Neural cell (in vitro differentiated cells): Measurements from ENCODE around the gene TUB. TPM values are rescaled to one million over a fixed set of nuclear protein-coding genes. Genes with fewer than 3 reads are reported as not detected.

Experiments used
- H2AFZ ChIP-seq: fragments of 200-600, 300-800 bp; sonication (generic), shearing (Covaris generic); 2 replicates; pipeline ENCODE4 v1.6.0; 2014; ENCODE audit warnings: low read depth, mild to moderate bottlenecking, antibody characterized with exemption, low read length, moderate library complexity
- H3F3A ChIP-seq: fragments of 200-600 bp; shearing (Covaris generic); 2 replicates; pipeline ENCODE4 v1.6.1; 2016; ENCODE audit warnings: mild to moderate bottlenecking, moderate library complexity, mixed read lengths, antibody characterized with exemption, low read length; ENCODE audit not compliant: insufficient read depth, poor library complexity, severe bottlenecking
- H3K27ac ChIP-seq: fragments of 200-600, 300-800 bp; sonication (generic), shearing (Covaris generic); 2 replicates; pipeline ENCODE4 v1.5.1; 2014; ENCODE audit warnings: mild to moderate bottlenecking, low read length, moderate library complexity
- H3K27me3 ChIP-seq: fragments of 300-800, 200-600 bp; sonication (generic), shearing (Covaris generic); 2 replicates; pipeline ENCODE4 v1.6.0; 2014; ENCODE audit warnings: mild to moderate bottlenecking, low read depth, low read length, moderate library complexity; ENCODE audit not compliant: insufficient read depth
- H3K36me3 ChIP-seq: fragments of 300-800, 200-600 bp; sonication (generic), shearing (Covaris generic); 2 replicates; pipeline ENCODE4 v1.5.1; 2014; ENCODE audit warnings: mild to moderate bottlenecking, antibody characterized with exemption, low read length, moderate library complexity; ENCODE audit not compliant: insufficient read depth
- H3K4me2 ChIP-seq: fragments of 300-800, 200-600 bp; sonication (generic), shearing (Covaris generic); 2 replicates; pipeline ENCODE4 v1.6.0; 2014; ENCODE audit warnings: mild to moderate bottlenecking, low read length
- H3K4me3 ChIP-seq: fragments of 300-800, 200-600 bp; sonication (generic), shearing (Covaris generic); 2 replicates; pipeline ENCODE4 v1.5.1; 2014; ENCODE audit warnings: mild to moderate bottlenecking, low read length, moderate library complexity
- H3K79me2 ChIP-seq: fragments of 200-600 bp; shearing (Covaris generic); replicated peaks from 2 replicates; pipeline ENCODE4 v1.6.0; 2014; ENCODE audit warnings: mild to moderate bottlenecking, low read length, moderate library complexity; ENCODE audit not compliant: insufficient read depth
- H3K9ac ChIP-seq: fragments of 300-800, 200-600 bp; sonication (generic), shearing (Covaris generic); 2 replicates; pipeline ENCODE4 v1.6.1; 2016; ENCODE audit warnings: mild to moderate bottlenecking, low read length, mixed read lengths
- H3K9me2 ChIP-seq: fragments of 200-600 bp; shearing (Covaris generic); 2 replicates; pipeline ENCODE4 v1.6.1; 2016; ENCODE audit warnings: mild to moderate bottlenecking, low read length, mixed read lengths; ENCODE audit not compliant: insufficient read depth
- H3K9me3 ChIP-seq: fragments of 200-600, 300-800 bp; sonication (generic), shearing (Covaris generic); 2 replicates; pipeline ENCODE4 v1.6.1; 2016; ENCODE audit warnings: mild to moderate bottlenecking, mixed run types, low read length, moderate library complexity, mixed read lengths
- H4K20me1 ChIP-seq: fragments of 200-600 bp; shearing (Covaris generic); 2 replicates; pipeline ENCODE4 v1.6.1; 2016; ENCODE audit warnings: mild to moderate bottlenecking, mixed run types; ENCODE audit not compliant: insufficient read depth
- CTCF ChIP-seq: fragments of 450-650 bp; IDR thresholded peaks from 2 replicates; pipeline ENCODE4 v1.5.1; 2014; ENCODE audit warnings: antibody characterized with exemption, mild to moderate bottlenecking, moderate library complexity; ENCODE audit not compliant: poor library complexity, severe bottlenecking
- EP300 ChIP-seq: fragments of 450-650 bp; conservative IDR thresholded peaks from 2 replicates; pipeline ENCODE4 v1.6.1; 2014; ENCODE audit warnings: antibody characterized with exemption, mild to moderate bottlenecking, moderate library complexity; ENCODE audit not compliant: poor library complexity, severe bottlenecking
- EZH2 ChIP-seq: fragments of 200-600, 300-800 bp; shearing (Covaris generic), sonication (generic); IDR thresholded peaks from 2 replicates; pipeline ENCODE4 v1.6.1; 2014; ENCODE audit warnings: antibody characterized with exemption, low read length, borderline replicate concordance, mild to moderate bottlenecking; ENCODE audit not compliant: insufficient read depth, poor library complexity, severe bottlenecking
- MXI1 ChIP-seq: fragments of 450-650 bp; conservative IDR thresholded peaks from 2 replicates; pipeline ENCODE4 v1.6.1; 2014; ENCODE audit warnings: antibody characterized with exemption, mild to moderate bottlenecking; ENCODE audit not compliant: poor library complexity, severe bottlenecking
- POLR2AphosphoS5 ChIP-seq: IDR thresholded peaks from 2 replicates; pipeline ENCODE4 v1.6.1; 2012
- RAD21 ChIP-seq: fragments of 450-650 bp; conservative IDR thresholded peaks from 2 replicates; pipeline ENCODE4 v1.6.1; 2014; ENCODE audit warnings: antibody characterized with exemption, mild to moderate bottlenecking, moderate library complexity
- REST ChIP-seq: IDR thresholded peaks from 2 replicates; pipeline ENCODE4 v1.6.1; 2012; ENCODE audit warnings: borderline replicate concordance
- SMC3 ChIP-seq: fragments of 450-650 bp; conservative IDR thresholded peaks from 2 replicates; pipeline ENCODE4 v1.6.1; 2014; ENCODE audit warnings: antibody characterized with exemption, mild to moderate bottlenecking, moderate library complexity; ENCODE audit not compliant: poor library complexity
- TAF1 ChIP-seq: IDR thresholded peaks from 2 replicates; pipeline ENCODE4 v1.6.1; 2012; ENCODE audit warnings: low read depth
- polyA plus RNA-seq: library from polyadenylated mRNA; depleted of rRNA; stranded (reverse); fragments of >200 nt; gene quantifications from 2 replicates; pipeline ENCODE4 v1.2.3, GENCODE V29; 2014

Gene TUB
- polyA plus RNA-seq, 1 donor from 2014 or later = 125 TPM

DNA sequence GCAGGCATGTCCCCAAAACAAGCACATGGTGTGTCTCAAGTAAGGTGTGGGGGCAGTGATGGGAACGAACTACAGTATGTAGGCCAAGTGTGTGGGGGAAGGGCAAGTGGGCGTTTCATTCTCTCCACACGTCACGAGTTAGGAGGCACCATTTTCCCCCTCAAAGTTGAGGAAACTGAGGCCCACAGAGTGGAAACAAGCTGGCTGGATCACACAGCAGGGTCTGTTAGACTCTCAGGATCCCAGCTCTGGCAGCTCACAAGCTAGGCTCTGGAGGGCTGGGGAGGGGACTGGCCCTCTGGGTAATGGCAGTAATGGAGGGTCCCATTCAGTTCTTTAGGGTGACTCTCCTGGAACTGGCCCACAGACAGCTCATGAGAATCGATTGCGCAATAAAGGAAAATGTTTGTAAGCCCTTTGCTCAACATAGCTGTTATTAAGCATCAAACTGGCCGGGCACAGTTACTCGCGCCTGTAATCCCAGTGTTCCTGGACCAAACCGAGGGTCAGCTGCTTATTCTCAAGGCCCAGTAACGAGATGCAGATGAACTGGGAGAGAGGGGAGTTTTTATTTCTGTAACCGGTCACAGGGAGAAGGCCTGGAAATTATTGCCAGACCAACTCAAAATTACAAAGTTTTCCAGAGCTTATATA is 24.1 kb upstream of the TUB start:
- Histone ChIP-seq H3K79me2 (no peaks in the 10 kb centered on the region), H3K9ac (no peak overlapping the region), H3K4me3 (no peak overlapping the region), H3K27me3 (no peaks in the 10 kb centered on the region), H3K9me2 (no peaks in the 10 kb centered on the region), H3K4me2 (no peak overlapping the region), H2AFZ (no peak overlapping the region), H4K20me1 (no peaks in the 10 kb centered on the region), H3K9me3 (no peaks in the 10 kb centered on the region), H3K36me3 (no peaks in the 10 kb centered on the region), H3K27ac (no peak overlapping the region), H3F3A (no peaks in the 10 kb centered on the region)
- TF ChIP-seq CTCF (no peak), MXI1 (no peak), REST (no peak), RAD21 (no peak), POLR2AphosphoS5 (no peak), EZH2 (no peak), SMC3 (no peak)

DNA sequence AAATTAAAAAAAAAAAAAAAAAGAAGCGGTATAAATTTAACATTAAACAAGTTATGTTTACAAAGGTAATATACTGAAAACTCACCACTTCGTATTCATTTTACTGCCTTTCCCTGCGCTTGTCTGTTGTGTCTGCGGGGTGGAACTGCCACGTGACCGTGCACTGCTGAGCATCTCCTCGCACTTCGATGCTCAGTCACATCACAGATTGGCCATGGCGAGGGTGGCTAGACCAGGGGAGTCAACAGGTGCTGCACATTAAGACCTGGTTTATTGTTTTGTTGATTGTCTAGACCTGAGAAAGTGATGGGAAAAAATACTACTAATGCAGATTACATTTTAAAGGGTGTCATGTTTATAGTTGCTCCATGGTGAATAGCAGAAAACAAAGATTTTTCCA is 22.8 kb upstream of the TUB start:
- H3K9me2 ChIP-seq = no peaks in the 10 kb centered on the region
- H3K27me3 ChIP-seq = no peaks in the 10 kb centered on the region
- no peaks in the 10 kb centered on the region for H3K79me2 ChIP-seq
- no peaks in the 10 kb centered on the region for H3F3A ChIP-seq
- no peak overlapping the region for H3K4me3 ChIP-seq
- H3K27ac ChIP-seq = no peak overlapping the region
- no peak overlapping the region for H3K9ac ChIP-seq
- no peaks in the 10 kb centered on the region for H3K9me3 ChIP-seq
- no peaks in the 10 kb centered on the region for H4K20me1 ChIP-seq
- H3K4me2 ChIP-seq = no peak overlapping the region
- no peaks in the 10 kb centered on the region for H3K36me3 ChIP-seq
- no peak overlapping the region for H2AFZ ChIP-seq
- TF ChIP-seq EZH2 (no peak), SMC3 (no peak), REST (no peak), EP300 (no peak), CTCF (no peak), POLR2AphosphoS5 (no peak), RAD21 (no peak), MXI1 (no peak), TAF1 (no peak)
